Prostate gland (tissue), 2 donors: ENCODE measurements around the gene DGAT2. TPM values are rescaled to one million over a fixed set of nuclear protein-coding genes. Genes with fewer than 3 reads are reported as not detected.

Experiments
- DNase-seq: peaks from one replicate; pipeline ENCODE4 v3.0.0-alpha.2; 2019; ENCODE audit warnings: low spot score
- H3K27ac ChIP-seq, 2 donors: fragments of 200-600 bp; sonication (generic); 2 replicates each; pipeline ENCODE4 v1.5.1; 2017 to 2019
- H3K27me3 ChIP-seq: fragments of 200-600 bp; sonication (generic); replicated peaks from 2 replicates; pipeline ENCODE4 v1.5.1; 2019; ENCODE audit not compliant: insufficient read depth
- H3K36me3 ChIP-seq, 2 donors: fragments of 200-600 bp; sonication (generic); 1 replicate in 1 of 2; 2 replicates in 1 of 2; pipeline versions ENCODE4 v1.5.1 to v1.8.1; 2017 to 2019
- H3K4me1 ChIP-seq: fragments of 200-600 bp; sonication (generic); replicated peaks from 2 replicates; pipeline ENCODE4 v1.5.1; 2019
- H3K4me3 ChIP-seq, 2 donors: fragments of 200-600 bp; sonication (generic); 2 replicates each; pipeline ENCODE4 v1.5.1; 2017 to 2019
- H3K9me3 ChIP-seq: fragments of 200-600 bp; sonication (generic); 2 replicates; pipeline ENCODE4 v1.5.1; 2017
- CTCF ChIP-seq, 4 experiments: fragments of 200-600 bp in 2 of 4; fragments of 450-650 bp in 2 of 4; sonication (generic) in 2 of 4; IDR thresholded peaks; 1 replicate in 3 of 4; 2 replicates in 1 of 4; pipeline ENCODE4 v1.5.1; 2016 to 2019; ENCODE audit warnings: antibody characterized with exemption in 4 of 4, mild to moderate bottlenecking in 2 of 4, moderate library complexity in 2 of 4
- POLR2A ChIP-seq: fragments of 450-650 bp; IDR thresholded peaks from one replicate; pipeline ENCODE4 v1.6.1; 2016; ENCODE audit warnings: antibody characterized with exemption, mild to moderate bottlenecking
- POLR2AphosphoS5 ChIP-seq: sonication (generic); formaldehyde crosslinking; IDR thresholded peaks from one replicate; pipeline ENCODE4 v1.6.1; 2017; ENCODE audit warnings: antibody characterized with exemption
- WGBS: methylation state at CpG from one replicate; pipeline ENCODE4 v1.1.5; 2018; 5-methylcytosine and 5-hydroxymethylcytosine counted together
- intact Hi-C: fragments of 100-400 bp; cut with DNase I; formaldehyde crosslinking; loops from one replicate; pipeline ENCODE4 v1.14.2; 2022
- total RNA-seq, 2 donors: library from RNA; depleted of rRNA; stranded (reverse); fragments of >200 nt; gene quantifications; one replicate each; pipeline ENCODE4 v1.1.0, GENCODE V29; 2016

Gene DGAT2
- total RNA-seq, 2 donors from 2014 or later = 5.6 to 24.6 TPM

- 75% methylated on average over 5 of the region's 5 CpGs for WGBS
- no peak for TF ChIP-seq CTCF (IDR thresholded peaks at IDR 0.05)
- no peak for TF ChIP-seq POLR2AphosphoS5
Measured at GRCh38 chr11:75770102-75770501, 1.5 kb downstream of the DGAT2 start.

GRCh38 chr11:75771646-75772410, 3.2 kb downstream of the DGAT2 start:
- H3K36me3 ChIP-seq = no peaks in the 10 kb centered on the region
- no peak for DNase-seq
- intact Hi-C loops = no loop called here
- no peak overlapping the region for H3K27ac ChIP-seq
- no peak overlapping the region for H3K4me3 ChIP-seq
- WGBS = 92% methylated on average over 6 of the region's 6 CpGs
- no peaks in the 10 kb centered on the region for H3K27me3 ChIP-seq
- no peak for TF ChIP-seq POLR2AphosphoS5
- TF ChIP-seq CTCF (IDR thresholded peaks at IDR 0.05) = no peak
- no peak for TF ChIP-seq POLR2A
- H3K9me3 ChIP-seq = no peaks in the 10 kb centered on the region
- H3K4me1 ChIP-seq = no peaks in the 10 kb centered on the region

More at GRCh38 chr11:75770102-75770501, 1.5 kb downstream of the DGAT2 start:
- intact Hi-C loops = no loop called here
- Histone ChIP-seq H3K27me3 (no peaks in the 10 kb centered on the region), H3K9me3 (no peaks in the 10 kb centered on the region), H3K4me3 (no peak overlapping the region), H3K4me1 (no peaks in the 10 kb centered on the region), H3K36me3 (no peaks in the 10 kb centered on the region), H3K27ac (no peak overlapping the region)
- no peak for DNase-seq

GRCh38 chr11:75773595-75774353, 5.2 kb downstream of the DGAT2 start:
- no peak overlapping the region for H3K27ac ChIP-seq
- H3K27me3 ChIP-seq = no peaks in the 10 kb centered on the region
- no peaks in the 10 kb centered on the region for H3K4me1 ChIP-seq
- no peak overlapping the region for H3K4me3 ChIP-seq
- DNase-seq = no peak
- no peaks in the 10 kb centered on the region for H3K9me3 ChIP-seq
- intact Hi-C loops = no loop called here
- H3K36me3 ChIP-seq = no peaks in the 10 kb centered on the region
- WGBS = 86% methylated on average over 5 of the region's 5 CpGs
- no peak for TF ChIP-seq POLR2A
- no peak for TF ChIP-seq POLR2AphosphoS5
- TF ChIP-seq CTCF (IDR thresholded peaks at IDR 0.05) = no peak

GRCh38 chr11:75775056-75775455, 6.5 kb downstream of the DGAT2 start:
- TF ChIP-seq POLR2AphosphoS5 (no peak), POLR2A (no peak), CTCF (IDR thresholded peaks at IDR 0.05) (no peak)
- H3K4me1 ChIP-seq = no peaks in the 10 kb centered on the region
- WGBS = 82% methylated on average over 3 of the region's 3 CpGs

More at GRCh38 chr11:75775056-75775455, 6.5 kb downstream of the DGAT2 start:
- Histone ChIP-seq H3K36me3 (no peaks in the 10 kb centered on the region), H3K27me3 (no peaks in the 10 kb centered on the region), H3K4me3 (no peak overlapping the region), H3K9me3 (no peaks in the 10 kb centered on the region), H3K27ac (no peak overlapping the region)
- DNase-seq = no peak
- intact Hi-C loops = no loop called here
